MM.1S (cell line): Measurements from ENCODE around the gene FKBP8.

ENCODE experiments used
- DNase-seq: peaks from one replicate; pipeline ENCODE4 v3.0.0-alpha.2; 2015
- H2AFZ ChIP-seq: fragments of 300-600 bp; sonication (generic); 2 replicates; pipeline ENCODE4 v1.6.0; 2016; ENCODE audit warnings: antibody characterized with exemption, low read length
- H3F3A ChIP-seq: fragments of 300-600 bp; sonication (generic); 2 replicates; pipeline ENCODE4 v1.6.1; 2016; ENCODE audit warnings: mild to moderate bottlenecking, antibody characterized with exemption, low read length, moderate library complexity, mixed read lengths; ENCODE audit not compliant: insufficient read depth
- H3K27ac ChIP-seq: fragments of 300-600 bp; sonication (generic); 2 replicates; pipeline ENCODE4 v1.5.1; 2016; ENCODE audit warnings: mild to moderate bottlenecking, low read length
- H3K27me3 ChIP-seq: fragments of 300-600 bp; sonication (generic); replicated peaks from 2 replicates; pipeline ENCODE4 v1.6.0; 2016; ENCODE audit warnings: low read length; ENCODE audit not compliant: insufficient read depth
- H3K36me3 ChIP-seq: fragments of 300-600 bp; sonication (generic); replicated peaks from 2 replicates; pipeline ENCODE4 v1.6.1; 2016; ENCODE audit warnings: mild to moderate bottlenecking, low read length, mixed read lengths; ENCODE audit not compliant: insufficient read depth
- H3K4me1 ChIP-seq: fragments of 300-600 bp; sonication (generic); 2 replicates; pipeline ENCODE4 v1.6.1; 2016; ENCODE audit warnings: low read length, mixed read lengths
- H3K4me2 ChIP-seq: fragments of 300-600 bp; sonication (generic); 2 replicates; pipeline ENCODE4 v1.6.0; 2016; ENCODE audit warnings: low read depth, low read length
- H3K4me3 ChIP-seq: fragments of 300-600 bp; sonication (generic); 2 replicates; pipeline ENCODE4 v1.5.1; 2016; ENCODE audit warnings: low read length, mixed read lengths
- H3K79me2 ChIP-seq: fragments of 300-600 bp; sonication (generic); 2 replicates; pipeline ENCODE4 v1.6.1; 2016; ENCODE audit warnings: mixed run types, low read length, mixed read lengths
- H3K9ac ChIP-seq: fragments of 300-600 bp; sonication (generic); 2 replicates; pipeline ENCODE4 v1.6.1; 2016; ENCODE audit warnings: low read length, mixed read lengths
- H3K9me2 ChIP-seq: fragments of 300-600 bp; sonication (generic); replicated peaks from 2 replicates; pipeline ENCODE4 v1.6.1; 2016; ENCODE audit warnings: mild to moderate bottlenecking, low read length, mixed read lengths; ENCODE audit not compliant: insufficient read depth
- H3K9me3 ChIP-seq: fragments of 300-600 bp; sonication (generic); replicated peaks from 2 replicates; pipeline ENCODE4 v1.6.1; 2016; ENCODE audit warnings: mild to moderate bottlenecking, low read length, mixed read lengths; ENCODE audit not compliant: insufficient read depth
- H4K20me1 ChIP-seq: fragments of 300-600 bp; sonication (generic); 2 replicates; pipeline ENCODE4 v1.6.1; 2016; ENCODE audit warnings: mild to moderate bottlenecking, low read length, moderate library complexity, mixed read lengths; ENCODE audit not compliant: insufficient read depth
- EZH2 ChIP-seq: fragments of 300-600 bp; sonication (generic); optimal IDR thresholded peaks from 2 replicates; pipeline ENCODE3; 2017; ENCODE audit warnings: low read depth, mild to moderate bottlenecking, antibody characterized with exemption, low read length, mixed read lengths
- EZH2phosphoT487 ChIP-seq: fragments of 300-600 bp; sonication (generic); IDR thresholded peaks from 2 replicates; pipeline ENCODE4 v1.6.1; 2018; ENCODE audit warnings: antibody characterized with exemption, low read length
- TF ChIP-seq, protein P1 (sequence below): fragments of 300-600 bp; sonication (generic); IDR thresholded peaks from 2 replicates; pipeline ENCODE4 v1.5.1; 2016; ENCODE audit warnings: antibody characterized with exemption, low read length, mixed read lengths

FKBP8 gene

DNA sequence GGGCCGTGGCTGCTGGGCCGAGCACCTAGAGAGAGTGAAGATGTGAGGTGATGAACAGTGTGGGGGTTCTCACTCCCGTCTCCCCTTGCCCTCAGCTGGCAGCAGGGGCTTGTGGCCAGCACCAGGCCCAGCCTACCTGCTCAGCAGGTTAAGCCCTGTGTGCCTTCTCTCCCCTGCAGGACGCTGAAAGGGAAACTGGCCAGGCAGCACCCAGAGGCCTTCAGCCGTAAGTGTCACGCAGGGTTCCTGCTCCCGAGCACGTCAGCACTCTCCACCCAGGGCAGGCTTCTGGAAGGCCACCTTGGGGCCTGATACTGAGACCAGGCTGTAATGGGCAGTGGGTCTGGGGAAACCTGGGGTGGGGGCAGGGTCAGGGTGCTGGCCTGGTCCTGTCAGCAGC is 23.6 kb upstream of the FKBP8 start:
- no peaks in the 10 kb centered on the region for H4K20me1 ChIP-seq
- TF ChIP-seq, protein P1, sequence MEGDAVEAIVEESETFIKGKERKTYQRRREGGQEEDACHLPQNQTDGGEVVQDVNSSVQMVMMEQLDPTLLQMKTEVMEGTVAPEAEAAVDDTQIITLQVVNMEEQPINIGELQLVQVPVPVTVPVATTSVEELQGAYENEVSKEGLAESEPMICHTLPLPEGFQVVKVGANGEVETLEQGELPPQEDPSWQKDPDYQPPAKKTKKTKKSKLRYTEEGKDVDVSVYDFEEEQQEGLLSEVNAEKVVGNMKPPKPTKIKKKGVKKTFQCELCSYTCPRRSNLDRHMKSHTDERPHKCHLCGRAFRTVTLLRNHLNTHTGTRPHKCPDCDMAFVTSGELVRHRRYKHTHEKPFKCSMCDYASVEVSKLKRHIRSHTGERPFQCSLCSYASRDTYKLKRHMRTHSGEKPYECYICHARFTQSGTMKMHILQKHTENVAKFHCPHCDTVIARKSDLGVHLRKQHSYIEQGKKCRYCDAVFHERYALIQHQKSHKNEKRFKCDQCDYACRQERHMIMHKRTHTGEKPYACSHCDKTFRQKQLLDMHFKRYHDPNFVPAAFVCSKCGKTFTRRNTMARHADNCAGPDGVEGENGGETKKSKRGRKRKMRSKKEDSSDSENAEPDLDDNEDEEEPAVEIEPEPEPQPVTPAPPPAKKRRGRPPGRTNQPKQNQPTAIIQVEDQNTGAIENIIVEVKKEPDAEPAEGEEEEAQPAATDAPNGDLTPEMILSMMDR: no peak
- TF ChIP-seq EZH2phosphoT487 (no peak), EZH2 (no peak)
- H3F3A ChIP-seq: peaks cover 16% of the 10 kb centered on the region
- H3K27ac ChIP-seq: no peak overlapping the region
- no peak overlapping the region for H2AFZ ChIP-seq
- no peak overlapping the region for H3K9ac ChIP-seq
- H3K9me3 ChIP-seq: no peaks in the 10 kb centered on the region
- no peak for DNase-seq
- no peaks in the 10 kb centered on the region for H3K4me1 ChIP-seq
- H3K4me3 ChIP-seq: no peak overlapping the region
- H3K36me3 ChIP-seq: no peaks in the 10 kb centered on the region
- H3K9me2 ChIP-seq: no peaks in the 10 kb centered on the region
- H3K27me3 ChIP-seq: no peaks in the 10 kb centered on the region
- H3K4me2 ChIP-seq: no peak overlapping the region
- peaks cover 3% of the 10 kb centered on the region for H3K79me2 ChIP-seq

DNA sequence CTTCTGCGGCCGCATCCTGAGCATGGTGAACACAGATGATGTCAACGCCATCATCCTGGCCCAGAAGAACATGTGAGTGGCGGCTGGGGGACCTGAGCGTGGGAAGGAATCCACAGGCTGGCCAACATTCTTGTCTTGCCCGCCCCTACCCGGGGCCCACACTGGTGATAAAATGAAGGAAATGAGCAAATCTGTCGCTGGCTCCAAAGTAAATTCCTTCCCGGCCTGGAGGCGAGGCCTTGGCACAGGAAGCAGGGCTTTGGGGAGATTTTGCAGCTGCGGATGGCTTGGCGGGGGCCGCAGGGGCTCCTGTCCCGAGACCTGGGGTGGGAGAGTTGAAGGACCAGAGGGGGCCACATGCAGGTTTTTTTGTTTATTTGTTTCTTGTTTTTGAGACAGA is 18.7 kb upstream of the FKBP8 start:
- H3K9me3 ChIP-seq: no peaks in the 10 kb centered on the region
- H3K27ac ChIP-seq: no peak overlapping the region
- H3K9ac ChIP-seq: no peak overlapping the region
- H3K4me3 ChIP-seq: no peak overlapping the region
- H3K9me2 ChIP-seq: no peaks in the 10 kb centered on the region
- no peak overlapping the region for H2AFZ ChIP-seq
- TF ChIP-seq EZH2 (no peak), EZH2phosphoT487 (no peak)
- TF ChIP-seq, protein P1: no peak
- H3K4me1 ChIP-seq: 0 out of 2 replicates have a peak, but pooled peaks cover 3% of the 10 kb centered on the region
- no peak for DNase-seq
- no peaks in the 10 kb centered on the region for H4K20me1 ChIP-seq
- peaks cover 15% of the 10 kb centered on the region for H3F3A ChIP-seq
- peaks cover 31% of the 10 kb centered on the region for H3K79me2 ChIP-seq
- no peak overlapping the region for H3K4me2 ChIP-seq
- H3K27me3 ChIP-seq: no peaks in the 10 kb centered on the region
- no peaks in the 10 kb centered on the region for H3K36me3 ChIP-seq

DNA sequence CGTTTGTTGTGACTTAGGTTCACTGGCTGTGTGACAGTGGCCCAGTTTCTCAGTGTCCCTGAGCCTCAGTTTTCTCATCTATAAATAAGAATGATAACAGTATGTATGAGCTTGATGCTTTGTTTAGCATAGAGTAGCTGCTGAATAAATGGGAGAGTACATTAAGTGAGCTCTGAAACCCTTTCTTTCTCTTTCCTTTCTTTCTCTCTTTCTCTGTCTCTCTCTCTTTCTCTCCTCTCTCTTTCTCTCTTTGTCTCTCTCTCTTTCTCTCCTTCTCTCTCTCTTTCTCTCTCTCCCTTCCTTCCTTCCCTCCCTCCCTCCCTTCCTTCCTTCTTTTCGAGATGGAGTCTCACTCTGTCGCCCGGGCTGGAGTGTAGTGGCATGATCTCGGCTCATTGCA is 16.3 kb upstream of the FKBP8 start:
- TF ChIP-seq EZH2phosphoT487 (no peak), EZH2 (no peak)
- TF ChIP-seq, protein P1: no peak
- no peaks in the 10 kb centered on the region for H3K9me2 ChIP-seq
- no peak overlapping the region for H3K27ac ChIP-seq
- no peak overlapping the region for H2AFZ ChIP-seq
- no peaks in the 10 kb centered on the region for H3K9me3 ChIP-seq
- H3K4me1 ChIP-seq: 0 out of 2 replicates have a peak, but pooled peaks cover 3% of the 10 kb centered on the region
- no peaks in the 10 kb centered on the region for H4K20me1 ChIP-seq
- no peak overlapping the region for H3K9ac ChIP-seq
- no peak for DNase-seq
- H3K4me2 ChIP-seq: no peak overlapping the region
- H3K4me3 ChIP-seq: no peak overlapping the region
- H3K27me3 ChIP-seq: no peaks in the 10 kb centered on the region
- H3F3A ChIP-seq: peaks cover 15% of the 10 kb centered on the region
- H3K79me2 ChIP-seq: peaks cover 31% of the 10 kb centered on the region
- no peaks in the 10 kb centered on the region for H3K36me3 ChIP-seq
